ENCODE data around the gene FUT8. TPM values are rescaled to one million over a fixed set of nuclear protein-coding genes. Genes with fewer than 3 reads are reported as not detected.

Gene FUT8
- total RNA-seq, 1 donor from 2014 or later: 56.6 TPM

DNA sequence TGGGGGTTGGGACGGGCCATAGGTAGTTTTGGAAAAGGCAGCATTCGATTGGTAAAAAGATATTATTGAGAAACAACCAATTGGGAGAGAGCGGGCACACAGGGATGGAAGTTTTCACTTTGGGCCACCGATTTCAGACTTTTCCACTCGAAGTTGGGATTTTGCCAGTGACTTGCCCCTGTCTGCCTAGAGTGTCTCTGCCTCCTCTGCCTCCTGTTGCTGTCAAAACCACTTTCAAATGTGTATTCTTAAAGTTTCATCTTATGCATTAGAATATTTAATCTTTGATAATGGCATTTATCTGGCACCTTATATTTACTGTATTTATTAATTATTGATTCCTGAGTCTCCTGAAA lies 182.3 kb downstream of the FUT8 start:
- H3K9me3 Mint-ChIP-seq (ENCODE audit: unreplicated experiment): no peaks in the 10 kb centered on the region
- no peak overlapping the region for H3K27ac Mint-ChIP-seq (ENCODE audit: unreplicated experiment)

DNA sequence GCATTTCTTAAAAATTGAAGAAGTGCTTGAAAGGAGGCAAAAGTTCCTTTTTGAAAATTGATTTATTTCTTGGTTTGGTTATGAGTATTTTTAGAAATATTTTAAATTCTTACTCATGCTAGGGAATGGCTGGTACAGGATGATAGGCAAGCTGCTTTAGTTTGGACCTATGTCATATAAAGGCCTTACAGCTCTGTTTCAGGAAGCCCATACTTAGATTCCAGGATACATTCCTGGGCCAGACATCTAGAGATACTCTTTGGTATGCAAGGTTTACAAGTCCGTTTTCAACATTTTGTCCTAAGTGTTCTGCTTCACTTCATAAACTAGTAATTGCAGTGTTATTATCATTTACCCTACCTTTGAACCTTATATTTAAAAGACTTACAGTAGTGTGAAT lies 186.8 kb downstream of the FUT8 start:
- DNase-seq: no peak
- no peak for TF ChIP-seq CTCF (IDR thresholded peaks at IDR 0.05; ENCODE audit: partially characterized antibody, unreplicated experiment)
- Mint-ChIP-seq H3K9me3 (ENCODE audit: unreplicated experiment) (no peaks in the 10 kb centered on the region), H3K4me3 (ENCODE audit: unreplicated experiment) (no peak overlapping the region), H3K36me3 (ENCODE audit: unreplicated experiment) (no peaks in the 10 kb centered on the region), H3K27me3 (ENCODE audit: unreplicated experiment) (no peaks in the 10 kb centered on the region), H3K27ac (ENCODE audit: unreplicated experiment) (no peak overlapping the region), H3K4me1 (ENCODE audit: low read depth, unreplicated experiment) (peaks cover 5% of the 10 kb centered on the region)

More for the DNA sequence above, 182.3 kb downstream of the FUT8 start:
- no peak for TF ChIP-seq CTCF (IDR thresholded peaks at IDR 0.05; ENCODE audit: partially characterized antibody, unreplicated experiment)
- Mint-ChIP-seq H3K27me3 (ENCODE audit: unreplicated experiment) (no peaks in the 10 kb centered on the region), H3K4me1 (ENCODE audit: low read depth, unreplicated experiment) (peaks cover 2% of the 10 kb centered on the region), H3K36me3 (ENCODE audit: unreplicated experiment) (no peaks in the 10 kb centered on the region), H3K4me3 (ENCODE audit: unreplicated experiment) (no peak overlapping the region)
- DNase-seq: no peak

- Mint-ChIP-seq H3K27ac (ENCODE audit: unreplicated experiment) (no peak overlapping the region), H3K27me3 (ENCODE audit: unreplicated experiment) (no peaks in the 10 kb centered on the region), H3K36me3 (ENCODE audit: unreplicated experiment) (no peaks in the 10 kb centered on the region), H3K4me1 (ENCODE audit: low read depth, unreplicated experiment) (peaks cover 5% of the 10 kb centered on the region), H3K4me3 (ENCODE audit: unreplicated experiment) (no peak overlapping the region), H3K9me3 (ENCODE audit: unreplicated experiment) (no peaks in the 10 kb centered on the region)
- TF ChIP-seq CTCF (IDR thresholded peaks at IDR 0.05; ENCODE audit: partially characterized antibody, unreplicated experiment): no peak
- no peak for DNase-seq
Measured at GRCh38 chr14:65600742-65601141, 188.2 kb downstream of the FUT8 start.

GRCh38 chr14:65604535-65604934 lies 192.0 kb downstream of the FUT8 start:
- no peak for TF ChIP-seq CTCF (IDR thresholded peaks at IDR 0.05; ENCODE audit: partially characterized antibody, unreplicated experiment)
- H3K36me3 Mint-ChIP-seq (ENCODE audit: unreplicated experiment): no peaks in the 10 kb centered on the region
- no peak for DNase-seq
- H3K27ac Mint-ChIP-seq (ENCODE audit: unreplicated experiment): no peak overlapping the region
- no peaks in the 10 kb centered on the region for H3K27me3 Mint-ChIP-seq (ENCODE audit: unreplicated experiment)
- H3K9me3 Mint-ChIP-seq (ENCODE audit: unreplicated experiment): no peaks in the 10 kb centered on the region
- H3K4me1 Mint-ChIP-seq (ENCODE audit: low read depth, unreplicated experiment): peaks cover 5% of the 10 kb centered on the region
- H3K4me3 Mint-ChIP-seq (ENCODE audit: unreplicated experiment): no peak overlapping the region

- TF ChIP-seq CTCF (IDR thresholded peaks at IDR 0.05; ENCODE audit: partially characterized antibody, unreplicated experiment): no peak
- Mint-ChIP-seq H3K27me3 (ENCODE audit: unreplicated experiment) (no peaks in the 10 kb centered on the region), H3K4me3 (ENCODE audit: unreplicated experiment) (no peak overlapping the region), H3K36me3 (ENCODE audit: unreplicated experiment) (no peaks in the 10 kb centered on the region), H3K27ac (ENCODE audit: unreplicated experiment) (no peak overlapping the region), H3K9me3 (ENCODE audit: unreplicated experiment) (no peaks in the 10 kb centered on the region), H3K4me1 (ENCODE audit: low read depth, unreplicated experiment) (peaks cover 5% of the 10 kb centered on the region)
- no peak for DNase-seq
Measured at GRCh38 chr14:65604936-65605335, 192.4 kb downstream of the FUT8 start.

All from glutamatergic neuron (in vitro differentiated cells).